HG02642 (cell line): ENCODE measurements around the gene IL1RAP.
"Not testable (repeated sequence)": the region's sequence is repeated elsewhere in the genome, so short reads cannot be mapped to it uniquely, and the experiment has no call there.

ENCODE experiments used
- ATAC-seq: cut with Tn5 transposase; IDR thresholded peaks from one replicate; pipeline ENCODE4 v1.9.1; 2021; ENCODE audit warnings: mild to moderate bottlenecking; ENCODE audit not compliant: unreplicated experiment, poor library complexity

IL1RAP gene

GRCh38 chr3:190506271-190506670 is 7.6 kb upstream of the IL1RAP start:
- ATAC-seq = no peak

- ATAC-seq = no peak
Observed at GRCh38 chr3:190512666-190513065, 1.2 kb upstream of the IL1RAP start.

GRCh38 chr3:190514413-190515153 is 698 bp downstream of the IL1RAP start:
- no peak for ATAC-seq

- no peak for ATAC-seq
Observed at GRCh38 chr3:190516416-190516815, 2.5 kb downstream of the IL1RAP start.

GRCh38 chr3:190517687-190518086 is 3.8 kb downstream of the IL1RAP start:
- no peak for ATAC-seq

GRCh38 chr3:190518531-190518930 is 4.6 kb downstream of the IL1RAP start:
- ATAC-seq = not testable (repeated sequence)

GRCh38 chr3:190519886-190520285 is 6.0 kb downstream of the IL1RAP start:
- no peak for ATAC-seq

- no peak for ATAC-seq
Observed at GRCh38 chr3:190521998-190522397, 8.1 kb downstream of the IL1RAP start.

- ATAC-seq = no peak
Observed at GRCh38 chr3:190522621-190523222, 8.8 kb downstream of the IL1RAP start.

GRCh38 chr3:190524942-190525341 is 11.1 kb downstream of the IL1RAP start:
- ATAC-seq = no peak

GRCh38 chr3:190525634-190526033 is 11.7 kb downstream of the IL1RAP start:
- no peak for ATAC-seq

- no peak for ATAC-seq
Observed at GRCh38 chr3:190526787-190527762, 13.2 kb downstream of the IL1RAP start.

GRCh38 chr3:190528706-190529105 is 14.8 kb downstream of the IL1RAP start:
- no peak for ATAC-seq

- ATAC-seq = no peak
Observed at GRCh38 chr3:190531406-190531805, 17.5 kb downstream of the IL1RAP start.

- ATAC-seq = no peak
Observed at GRCh38 chr3:190532731-190533203, 18.9 kb downstream of the IL1RAP start.

- no peak for ATAC-seq
Observed at GRCh38 chr3:190533511-190534281, 19.8 kb downstream of the IL1RAP start.

GRCh38 chr3:190534386-190534785 is 20.5 kb downstream of the IL1RAP start:
- no peak for ATAC-seq

- no peak for ATAC-seq
Observed at GRCh38 chr3:190534986-190535385, 21.1 kb downstream of the IL1RAP start.

- ATAC-seq = no peak
Observed at GRCh38 chr3:190537146-190537545, 23.3 kb downstream of the IL1RAP start.

- no peak for ATAC-seq
Observed at GRCh38 chr3:190538288-190538687, 24.4 kb downstream of the IL1RAP start.
